NCI-H2107 (cell line): ENCODE measurements around the gene LRRC45.

Source experiments
- DNase-seq: peaks from one replicate; lab custom pipeline; 2025; lab: John Stamatoyannopoulos, UW

LRRC45 gene

DNA sequence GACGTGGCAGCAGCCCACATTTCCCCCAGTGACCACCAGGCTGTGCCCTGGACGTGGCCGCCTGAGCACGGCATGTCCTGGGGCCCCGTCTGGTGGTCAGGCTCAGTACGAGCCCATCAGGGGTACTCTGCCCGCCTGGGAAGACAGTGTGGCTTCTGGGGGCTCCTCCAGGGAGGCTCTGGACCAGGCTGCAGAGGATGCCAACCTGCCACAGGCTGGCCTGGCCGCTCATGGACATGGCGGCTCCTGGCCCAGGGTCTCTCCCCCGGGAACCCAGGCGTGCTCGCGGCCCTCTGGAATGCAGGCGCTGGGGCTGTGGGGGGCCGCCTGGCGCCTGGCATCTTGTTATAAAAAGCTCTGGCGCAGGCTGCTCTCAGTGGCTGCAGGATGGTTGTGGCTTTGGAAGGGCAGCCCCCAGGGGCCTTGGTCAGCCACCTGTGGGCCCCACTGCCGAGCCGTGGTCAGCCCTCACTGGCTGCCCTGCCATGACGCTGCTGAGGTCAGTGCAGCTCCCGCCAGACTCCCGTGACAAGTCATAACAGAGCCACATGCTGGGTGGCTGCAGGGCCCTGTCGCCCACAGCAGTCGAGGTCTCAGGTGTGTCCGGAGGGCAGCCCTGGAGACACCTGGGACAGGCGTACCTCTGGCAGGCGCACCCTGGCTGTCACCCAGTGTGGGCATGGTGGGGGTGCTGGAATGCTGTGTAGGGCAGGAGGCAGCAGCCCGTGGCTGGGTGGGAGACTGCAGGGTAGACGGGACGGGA, 15.4 kb upstream of the LRRC45 start:
- DNase-seq = no peak

DNA sequence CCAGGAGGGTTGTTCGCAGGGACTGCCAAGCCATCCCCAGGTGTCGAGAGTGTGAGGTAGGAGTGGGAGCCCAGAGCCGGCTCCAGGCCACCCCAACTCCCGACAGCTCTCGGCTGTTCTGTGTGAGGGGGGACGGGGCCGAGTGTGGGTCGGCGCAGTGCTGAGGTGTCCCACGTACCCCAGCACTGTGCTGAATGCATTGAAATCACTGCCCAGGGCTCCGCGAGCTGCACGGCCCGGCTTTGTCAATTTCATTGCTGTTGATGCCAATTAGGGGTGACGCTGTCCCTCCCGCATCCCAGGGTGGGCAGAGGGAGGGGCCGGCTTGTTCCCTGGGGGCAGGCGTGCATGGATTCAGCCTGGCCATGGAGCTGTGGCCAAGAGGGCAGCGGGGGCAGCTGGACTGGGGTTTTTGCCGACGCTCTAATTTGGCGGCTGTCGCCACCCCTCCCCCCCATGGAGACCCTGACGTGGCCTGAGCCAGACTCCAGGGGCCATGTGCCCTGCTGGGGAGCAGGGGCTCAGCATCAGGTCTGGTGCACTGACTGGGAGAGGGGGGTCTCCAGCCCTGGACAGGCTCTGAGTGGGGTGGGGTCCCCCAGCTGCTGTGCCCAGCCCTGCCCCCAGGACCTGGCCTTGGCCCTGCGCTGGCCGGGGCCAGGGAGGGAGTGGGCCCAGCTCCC, 14.7 kb upstream of the LRRC45 start:
- DNase-seq = no peak

- DNase-seq = no peak
Measured at GRCh38 chr17:82008941-82009405, 14.1 kb upstream of the LRRC45 start.

DNA sequence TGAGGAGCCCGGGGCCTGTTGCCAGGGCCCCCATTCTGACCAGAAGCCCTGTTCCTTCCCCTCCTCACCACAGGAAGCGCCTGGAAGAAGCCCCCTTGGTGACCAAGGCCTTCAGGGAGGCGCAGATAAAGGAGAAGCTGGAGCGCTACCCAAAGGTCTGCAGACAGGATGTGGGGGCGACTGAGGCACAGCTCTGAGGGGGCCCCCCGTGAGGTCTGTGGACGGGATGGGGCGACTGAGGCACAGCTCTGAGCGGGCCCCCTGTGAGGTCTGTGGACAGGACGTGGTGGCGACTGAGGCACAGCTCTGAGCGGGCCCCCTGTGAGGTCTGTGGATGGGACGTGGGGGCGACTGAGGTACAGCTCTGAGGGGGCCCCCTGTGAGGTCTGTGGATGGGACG, 13.7 kb upstream of the LRRC45 start:
- DNase-seq = no peak

DNA sequence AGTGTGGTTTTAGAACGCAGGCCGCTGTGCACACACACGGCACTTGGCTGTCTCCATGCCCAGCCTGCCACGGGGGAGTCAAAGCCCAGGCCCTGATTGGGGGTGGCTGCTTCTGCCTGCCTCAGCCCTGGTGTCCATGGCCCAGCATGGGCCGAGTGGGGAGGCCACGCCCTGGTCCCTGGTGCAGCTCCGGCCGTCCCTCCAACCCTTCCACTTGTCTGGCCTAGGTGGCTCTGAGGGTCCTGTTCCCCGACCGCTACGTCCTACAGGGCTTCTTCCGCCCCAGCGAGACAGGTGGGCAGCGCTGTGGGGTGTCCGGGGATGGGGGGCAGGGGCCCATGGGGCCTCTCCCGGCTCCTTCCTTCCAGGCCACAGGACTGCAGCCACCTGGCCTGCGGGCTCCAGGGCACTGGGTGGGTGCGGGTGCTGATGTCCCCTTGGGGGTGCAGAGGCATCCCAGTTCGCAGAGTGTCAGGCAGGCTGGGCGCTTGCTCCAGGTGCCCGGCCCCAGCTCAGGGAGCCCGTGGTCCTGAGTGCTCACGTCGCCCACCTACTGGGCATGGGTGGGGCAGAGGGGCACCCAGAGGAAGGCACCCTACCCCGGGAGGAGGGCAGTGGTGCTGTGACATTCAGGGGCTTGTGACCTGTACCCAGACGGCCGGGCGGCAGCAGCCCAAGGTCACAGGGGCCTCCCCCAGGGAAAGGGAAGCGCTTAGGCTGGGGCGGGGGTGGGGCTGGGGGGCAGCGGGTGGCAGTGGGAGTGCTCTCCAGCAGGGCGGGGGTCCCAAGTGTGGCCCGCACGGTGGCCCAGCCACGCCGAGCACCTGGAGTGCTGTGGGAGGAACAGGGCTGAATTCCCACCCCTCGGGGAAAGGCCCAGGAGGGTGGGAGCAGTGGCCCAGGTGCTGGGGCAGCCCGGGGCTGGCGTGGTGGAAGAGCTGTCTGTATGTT, 12.3 kb upstream of the LRRC45 start:
- DNase-seq = no peak

DNA sequence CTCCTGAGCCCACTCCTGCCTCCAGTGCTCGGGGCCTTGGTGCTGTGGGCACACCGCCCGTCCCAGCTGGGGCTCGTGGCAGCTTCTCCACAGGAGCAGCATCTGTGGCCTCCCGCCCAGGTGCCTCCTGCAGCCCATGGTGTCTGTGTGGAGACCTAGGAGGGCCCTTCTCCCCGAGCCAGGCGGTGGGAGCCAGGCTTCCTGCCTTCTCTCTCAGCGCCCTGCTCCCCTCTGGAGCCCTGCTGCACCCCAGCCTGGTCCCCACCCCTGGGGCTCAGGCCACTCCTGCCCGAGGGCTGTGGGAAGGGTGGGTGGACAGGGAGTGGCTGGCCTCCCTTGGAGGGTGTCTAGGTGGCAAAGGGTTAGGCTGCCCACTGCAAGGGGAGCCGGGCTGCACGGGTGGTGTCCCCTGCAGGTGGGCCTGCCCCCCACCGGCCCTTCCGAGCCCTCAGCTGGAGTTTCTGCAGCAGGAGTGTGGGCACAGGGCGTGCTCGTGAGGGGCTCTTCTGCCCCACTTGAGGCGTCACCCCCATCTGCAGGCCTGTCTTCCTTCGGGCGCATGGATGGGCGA, 11.4 kb upstream of the LRRC45 start:
- DNase-seq = no peak

DNA sequence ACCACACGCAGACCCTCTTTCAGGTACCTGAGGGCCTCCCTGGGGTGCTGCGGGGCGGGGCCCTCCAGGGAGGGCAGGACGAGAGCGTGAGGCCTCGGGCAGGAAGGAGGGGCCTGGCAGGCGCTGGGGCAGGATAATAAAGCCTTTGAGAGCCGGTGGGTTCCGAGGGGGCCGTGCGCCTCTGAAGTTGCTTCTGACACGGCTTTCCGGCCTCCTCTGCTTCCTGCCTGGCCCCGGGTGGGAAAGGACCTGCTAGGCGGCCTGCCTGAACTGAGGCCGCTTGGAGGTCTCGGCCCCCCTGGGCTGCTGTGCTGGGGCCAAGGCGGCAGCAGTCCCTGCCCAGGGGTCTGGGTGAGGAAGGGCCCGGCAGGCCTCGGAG, 10.9 kb upstream of the LRRC45 start:
- no peak for DNase-seq

DNA sequence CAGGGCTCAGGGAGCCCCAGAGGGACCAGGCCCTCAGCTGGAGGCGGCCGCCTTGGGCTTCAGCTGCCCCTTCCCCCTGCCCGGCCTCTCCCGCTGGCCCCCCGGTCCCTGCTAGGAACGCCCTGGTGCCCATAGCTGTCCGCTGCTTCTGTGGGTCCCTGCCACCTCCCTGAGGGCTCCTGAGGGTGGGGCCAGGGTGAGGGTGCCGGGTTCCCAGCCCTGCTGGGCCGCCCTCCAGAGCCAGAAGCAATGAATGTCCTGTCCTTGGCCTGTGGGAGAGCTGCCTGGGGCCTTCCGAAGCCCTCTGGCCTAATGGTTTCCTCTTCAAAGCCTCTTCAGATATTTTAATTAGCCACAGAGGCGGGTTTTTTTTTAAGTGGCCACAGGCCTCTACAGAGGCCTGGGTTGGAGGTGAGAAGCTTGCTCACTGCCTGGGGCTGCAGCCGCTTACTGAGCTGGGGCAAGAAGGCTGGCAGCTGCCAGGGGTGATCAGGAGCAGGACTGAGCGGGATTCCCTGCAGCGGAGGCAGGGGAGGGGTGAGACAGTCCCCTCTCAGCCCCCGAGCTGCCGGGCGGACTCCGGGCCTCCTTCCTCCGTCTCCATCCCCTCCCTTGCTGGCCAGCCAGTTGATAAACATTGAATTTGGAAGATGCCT, 10.3 kb upstream of the LRRC45 start:
- no peak for DNase-seq

- no peak for DNase-seq
Measured at GRCh38 chr17:82013341-82013740, 9.8 kb upstream of the LRRC45 start.

- DNase-seq = no peak
Measured at GRCh38 chr17:82013772-82014321, 9.3 kb upstream of the LRRC45 start.

DNA sequence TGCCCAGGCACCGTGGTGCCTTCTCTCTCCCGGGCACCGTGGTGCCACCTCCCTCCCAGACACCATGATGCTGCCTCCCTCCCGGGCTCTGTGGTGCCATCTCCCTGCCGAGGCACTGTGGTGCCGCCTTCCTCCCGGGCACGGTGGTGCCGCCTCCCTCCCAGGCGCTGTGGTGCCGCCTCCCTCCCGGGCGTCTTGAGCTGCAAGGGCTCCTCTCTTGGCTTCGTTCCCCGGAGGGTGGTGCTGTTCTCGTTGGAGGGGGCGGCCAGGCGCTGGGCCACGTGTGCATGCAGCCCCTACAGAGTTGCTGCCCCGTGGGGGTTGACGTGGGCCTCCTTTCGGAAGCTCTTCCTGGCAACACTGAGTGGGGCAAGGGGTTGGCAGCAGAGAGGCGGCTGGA, 8.7 kb upstream of the LRRC45 start:
- no peak for DNase-seq

DNA sequence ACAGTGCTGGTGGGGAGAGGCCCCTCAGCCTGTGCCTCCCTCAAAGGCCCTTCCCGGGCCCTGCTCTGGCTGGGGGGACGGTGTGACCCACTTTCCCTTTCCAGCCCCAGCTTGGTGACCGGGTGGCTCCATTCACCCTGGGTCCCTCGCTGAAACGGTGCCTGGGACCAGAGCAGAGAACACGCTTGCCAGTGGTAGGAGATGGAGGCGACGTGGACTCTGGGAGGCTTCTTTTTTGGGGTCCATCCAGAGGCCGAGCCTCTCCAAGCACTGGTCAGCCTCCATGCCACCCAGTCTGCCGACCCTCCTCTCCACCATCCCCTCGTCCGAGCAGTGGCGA, 8.2 kb upstream of the LRRC45 start:
- DNase-seq = no peak

- no peak for DNase-seq
Measured at GRCh38 chr17:82015311-82015971, 7.7 kb upstream of the LRRC45 start.

DNA sequence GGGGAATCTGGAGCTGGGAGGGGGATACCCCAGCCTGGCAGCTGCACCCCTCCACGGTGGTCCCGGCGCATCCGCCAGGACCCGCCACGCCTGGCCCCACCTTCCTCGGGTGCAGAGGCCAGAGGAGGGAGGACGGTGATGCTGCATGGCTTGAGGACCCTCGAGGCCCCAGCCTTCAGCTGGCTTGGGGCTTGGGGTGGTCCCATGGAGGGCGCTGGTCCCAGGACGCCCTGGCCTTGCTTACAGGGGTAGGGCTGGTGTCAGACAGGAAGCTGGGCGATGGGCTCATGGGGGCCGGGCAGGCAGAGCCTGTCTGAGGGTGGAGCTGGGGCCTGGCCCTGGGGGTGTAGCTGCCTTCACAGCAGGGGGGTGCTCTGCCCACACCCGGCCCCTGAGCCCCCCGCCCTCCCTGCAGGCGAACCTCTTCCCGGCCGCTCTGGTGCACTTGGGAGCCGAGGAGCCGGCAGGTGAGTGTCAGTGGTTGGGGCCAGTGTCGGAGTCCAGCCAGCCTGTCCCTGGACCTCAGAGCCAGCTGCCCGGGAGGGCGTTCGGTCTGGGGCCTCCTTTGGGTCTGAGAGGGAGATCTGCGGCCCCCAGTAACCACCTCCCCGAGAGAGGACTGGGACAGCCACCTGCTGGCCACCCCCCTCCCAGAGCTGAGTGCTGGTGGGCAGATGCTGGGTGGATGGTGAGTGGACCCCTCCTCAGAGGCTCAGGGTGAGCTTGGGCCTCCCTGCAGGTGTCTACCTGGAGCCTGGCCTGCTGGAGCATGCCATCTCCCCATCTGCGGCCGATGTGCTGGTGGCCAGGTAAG, 6.8 kb upstream of the LRRC45 start:
- DNase-seq = no peak

DNA sequence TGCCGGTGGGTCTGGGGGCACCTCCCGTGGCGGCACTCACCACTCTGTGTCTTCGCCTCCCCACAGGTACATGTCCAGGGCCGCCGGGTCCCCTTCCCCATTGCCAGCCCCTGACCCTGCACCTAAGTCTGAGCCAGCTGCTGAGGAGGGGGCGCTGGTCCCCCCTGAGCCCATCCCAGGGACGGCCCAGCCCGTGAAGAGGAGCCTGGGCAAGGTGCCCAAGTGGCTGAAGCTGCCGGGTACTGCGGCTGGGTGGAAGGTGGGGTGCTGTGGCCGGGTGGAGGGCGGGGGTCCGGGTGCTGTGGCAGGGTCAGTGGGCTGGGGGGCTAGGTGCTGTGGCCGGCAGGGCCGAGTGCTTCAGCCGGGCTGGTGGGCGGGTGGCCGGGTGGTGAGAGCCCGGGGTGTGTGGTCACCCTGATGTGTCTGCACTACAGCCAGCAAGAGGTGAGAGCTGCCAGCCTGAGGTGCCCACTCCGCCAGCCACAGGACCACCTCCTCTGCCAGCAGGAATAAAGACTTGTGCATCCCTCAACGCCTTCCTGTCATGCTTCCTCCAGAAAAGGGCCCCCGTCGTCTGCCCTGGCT, 6.1 kb upstream of the LRRC45 start:
- no peak for DNase-seq

GRCh38 chr17:82017612-82018151, 5.4 kb upstream of the LRRC45 start:
- no peak for DNase-seq

GRCh38 chr17:82018152-82018988, 4.7 kb upstream of the LRRC45 start:
- DNase-seq = no peak

DNA sequence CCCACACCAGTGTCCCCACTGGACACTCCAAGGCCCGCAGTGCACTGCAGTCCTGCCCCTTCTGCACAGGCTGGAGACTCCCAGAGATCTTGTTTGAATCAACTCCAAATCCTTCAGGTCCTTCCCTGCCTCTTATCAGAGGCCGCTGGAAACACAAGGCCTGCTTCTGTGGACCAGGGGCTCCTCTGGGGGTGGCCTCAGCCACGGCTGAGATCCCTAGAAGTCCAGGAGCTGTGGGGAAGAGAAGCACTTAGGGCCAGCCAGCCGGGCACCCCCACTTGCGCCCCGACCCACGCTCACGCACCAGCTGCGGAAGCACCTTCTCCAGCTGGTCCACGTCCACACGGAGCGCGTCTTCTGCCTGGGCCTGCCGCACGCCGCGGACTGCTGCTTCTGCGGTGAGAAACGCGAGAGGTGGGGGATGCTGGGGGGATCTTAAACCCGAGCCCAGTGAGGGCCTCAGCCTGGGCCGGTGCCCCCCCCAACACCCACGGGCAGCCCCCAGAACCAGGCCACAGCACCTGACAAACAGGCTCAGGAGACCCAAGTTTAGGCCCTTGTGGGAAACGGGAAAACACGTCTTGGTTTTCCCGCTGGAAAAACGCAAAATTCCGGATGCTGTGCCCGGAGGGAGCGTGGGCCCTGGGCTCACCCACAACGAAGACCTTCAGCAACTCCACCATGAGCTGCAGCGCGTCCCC, 4.0 kb upstream of the LRRC45 start:
- DNase-seq = no peak
